MG63 (cell line): ENCODE data around the gene CDH9. TPM values are rescaled to one million over a fixed set of nuclear protein-coding genes. Genes with fewer than 3 reads are reported as not detected.
"Not testable (repeated sequence)": the region's sequence is repeated elsewhere in the genome, so short reads cannot be mapped to it uniquely, and the experiment has no call there.

Experiments used
- DNase-seq: peaks from one replicate; pipeline ENCODE4 v3.0.0-alpha.2; 2020
- H3K27me3 ChIP-seq: fragments of 250-450 bp; sonication (Bioruptor Pico); 2 replicates; pipeline ENCODE4 v1.5.1; 2020; ENCODE audit warnings: mild to moderate bottlenecking, moderate library complexity
- H3K36me3 ChIP-seq: fragments of 250-450 bp; sonication (Bioruptor Pico); 2 replicates; pipeline ENCODE4 v1.5.1; 2020; ENCODE audit warnings: mild to moderate bottlenecking, moderate library complexity
- H3K4me3 ChIP-seq: fragments of 250-450 bp; sonication (Bioruptor Pico); 2 replicates; pipeline ENCODE4 v1.5.1; 2020; ENCODE audit warnings: mild to moderate bottlenecking, moderate library complexity
- H3K9me3 ChIP-seq: fragments of 250-450 bp; sonication (Bioruptor Pico); 2 replicates; pipeline ENCODE4 v1.5.1; 2020; ENCODE audit warnings: mild to moderate bottlenecking, moderate library complexity
- total RNA-seq: library from RNA; depleted of rRNA; stranded (reverse); fragments of >200 nt; shearing (Covaris generic); gene quantifications from 2 replicates; pipeline ENCODE4 v1.2.3, GENCODE V29; 2014; ENCODE audit warnings: low replicate concordance

The CDH9 gene
- total RNA-seq, 1 experiment from 2014 or later: not detected

DNA sequence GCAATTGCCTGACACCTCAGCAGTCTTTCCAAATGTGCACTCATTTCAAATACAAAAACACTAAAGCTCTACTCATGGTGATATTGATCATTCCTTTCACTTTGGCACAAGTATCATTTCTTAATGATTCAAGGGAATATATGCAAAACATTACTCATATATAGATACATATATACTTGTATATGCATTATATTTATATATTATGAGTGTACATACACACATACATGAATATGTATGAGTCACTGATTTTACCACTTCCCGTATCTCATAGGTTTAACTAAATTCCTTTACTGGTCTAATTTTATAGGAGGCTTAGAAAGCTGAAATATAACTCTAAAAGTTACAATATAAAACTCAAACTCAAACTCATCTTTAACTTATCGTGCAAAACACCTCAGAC, 156.5 kb downstream of the CDH9 start:
- DNase-seq: no peak
- Histone ChIP-seq H3K36me3 (no peaks in the 10 kb centered on the region), H3K9me3 (no peaks in the 10 kb centered on the region), H3K4me3 (no peak overlapping the region), H3K27me3 (no peaks in the 10 kb centered on the region)

DNA sequence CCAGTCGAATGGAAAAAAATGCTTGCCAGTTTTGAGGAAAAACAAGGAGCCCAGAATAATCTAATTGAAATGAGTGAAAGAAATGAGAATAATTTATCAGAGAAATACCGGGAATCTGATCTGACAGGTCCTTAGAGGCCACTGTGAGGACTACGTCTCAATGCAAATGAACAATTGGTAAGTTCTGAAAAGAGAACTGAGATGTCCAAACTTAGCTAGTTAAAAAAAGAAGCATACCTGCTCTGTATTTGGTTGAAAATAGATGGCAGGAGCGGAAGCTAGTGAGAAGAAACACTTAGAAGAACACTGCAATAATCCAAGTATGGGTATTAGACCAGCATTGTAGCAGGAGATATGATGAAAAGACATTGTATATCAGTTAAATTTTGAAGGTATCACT, 161.2 kb downstream of the CDH9 start:
- Histone ChIP-seq H3K9me3 (no peaks in the 10 kb centered on the region), H3K27me3 (no peaks in the 10 kb centered on the region), H3K36me3 (no peaks in the 10 kb centered on the region), H3K4me3 (no peak overlapping the region)
- no peak for DNase-seq

DNA sequence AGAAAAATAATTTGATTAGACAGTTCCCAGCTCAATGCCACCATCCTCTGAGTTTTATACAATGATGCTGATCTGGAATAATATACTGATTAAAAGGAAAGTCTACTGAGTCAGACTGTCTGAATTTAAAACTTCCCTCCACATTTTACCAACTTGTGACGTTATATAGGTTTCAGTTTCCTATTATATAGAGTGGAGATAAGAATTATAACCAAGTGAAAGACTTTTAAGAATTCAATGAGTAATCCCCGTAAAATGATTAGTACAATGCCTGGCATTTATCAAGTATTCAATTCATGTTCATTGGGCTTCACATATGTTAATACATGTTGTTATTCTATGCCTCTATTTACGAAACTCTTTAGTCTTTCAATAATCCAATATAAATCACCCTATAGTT, 166.0 kb downstream of the CDH9 start:
- DNase-seq: no peak
- no peaks in the 10 kb centered on the region for H3K9me3 ChIP-seq
- H3K27me3 ChIP-seq: no peaks in the 10 kb centered on the region
- H3K36me3 ChIP-seq: no peaks in the 10 kb centered on the region
- no peak overlapping the region for H3K4me3 ChIP-seq

GRCh38 chr5:26869781-26870180, 168.6 kb downstream of the CDH9 start:
- DNase-seq: no peak
- no peaks in the 10 kb centered on the region for H3K36me3 ChIP-seq
- H3K27me3 ChIP-seq: no peaks in the 10 kb centered on the region
- no peaks in the 10 kb centered on the region for H3K9me3 ChIP-seq
- H3K4me3 ChIP-seq: no peak overlapping the region

DNA sequence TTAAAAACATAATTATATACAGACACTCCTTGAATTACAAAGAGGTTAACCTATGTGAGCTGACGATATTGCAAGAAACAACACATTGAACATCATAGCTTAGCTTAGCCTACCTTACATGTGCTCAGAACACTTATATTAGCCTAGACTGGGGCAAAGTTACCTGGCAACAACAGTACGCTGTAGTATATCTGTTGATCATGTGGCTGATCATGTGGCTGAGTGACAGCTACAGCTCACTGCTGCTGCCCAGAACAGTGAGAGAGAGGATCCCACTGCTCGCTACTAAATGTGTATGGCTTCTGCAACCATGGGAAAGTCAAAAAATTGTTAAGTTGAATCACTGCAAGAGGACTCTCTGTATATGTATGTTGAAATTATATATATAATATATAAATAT, 169.9 kb downstream of the CDH9 start:
- no peaks in the 10 kb centered on the region for H3K27me3 ChIP-seq
- DNase-seq: no peak
- H3K36me3 ChIP-seq: no peaks in the 10 kb centered on the region
- no peaks in the 10 kb centered on the region for H3K9me3 ChIP-seq
- H3K4me3 ChIP-seq: no peak overlapping the region

DNA sequence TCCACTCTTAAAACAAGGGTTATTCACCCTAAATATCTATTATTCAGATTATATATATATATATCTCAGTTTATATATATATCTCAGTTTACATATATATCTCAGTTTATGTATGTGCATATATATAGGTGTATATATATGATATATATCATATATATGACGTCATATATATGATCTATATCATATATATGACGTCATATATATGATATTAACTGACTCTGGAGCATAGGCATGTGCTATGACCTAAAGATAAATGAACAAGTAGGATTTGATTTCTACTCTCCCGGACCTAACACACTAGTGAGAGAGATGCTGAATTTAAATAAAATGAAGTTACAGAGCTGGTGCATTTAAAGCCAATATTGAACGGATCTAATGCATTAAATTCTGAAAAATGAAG, 174.3 kb downstream of the CDH9 start:
- DNase-seq: no peak
- H3K27me3 ChIP-seq: no peaks in the 10 kb centered on the region
- no peaks in the 10 kb centered on the region for H3K9me3 ChIP-seq
- H3K4me3 ChIP-seq: no peak overlapping the region
- no peaks in the 10 kb centered on the region for H3K36me3 ChIP-seq

DNA sequence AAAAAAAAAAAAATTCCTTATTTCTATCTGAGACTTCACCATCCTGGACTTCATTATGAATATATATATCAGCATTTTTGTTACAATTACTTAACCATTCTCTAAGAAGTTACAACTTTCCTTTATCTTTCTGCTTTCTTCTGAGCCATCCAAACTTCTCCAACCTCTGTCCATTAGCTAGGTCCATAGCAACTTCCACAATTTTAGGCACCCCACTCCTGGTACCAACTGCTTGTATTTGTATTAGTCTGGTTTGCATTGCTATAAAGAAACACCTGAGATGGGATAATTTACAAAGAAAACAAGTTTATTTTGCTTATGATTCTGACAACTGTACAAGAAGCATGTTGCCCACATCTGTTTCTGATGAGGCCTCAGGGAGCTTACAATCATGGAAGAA, 182.1 kb downstream of the CDH9 start:
- no peak overlapping the region for H3K4me3 ChIP-seq
- H3K27me3 ChIP-seq: no peaks in the 10 kb centered on the region
- no peak for DNase-seq

GRCh38 chr5:26852450-26852849, 185.9 kb downstream of the CDH9 start:
- not testable (repeated sequence) for H3K36me3 ChIP-seq, H3K4me3 ChIP-seq, H3K27me3 ChIP-seq, DNase-seq
- peaks cover 16% of the 10 kb centered on the region for H3K9me3 ChIP-seq

More for the DNA sequence above, 182.1 kb downstream of the CDH9 start:
- H3K36me3 ChIP-seq: no peaks in the 10 kb centered on the region
- H3K9me3 ChIP-seq: peaks cover 16% of the 10 kb centered on the region

GRCh38 chr5:26847041-26847736, 191.2 kb downstream of the CDH9 start:
- Histone ChIP-seq H3K27me3 (no peaks in the 10 kb centered on the region), H3K9me3 (no peaks in the 10 kb centered on the region; the same call in 1 of the 2 replicates), H3K4me3 (no peak overlapping the region), H3K36me3 (no peaks in the 10 kb centered on the region)
- no peak for DNase-seq

- Histone ChIP-seq H3K36me3 (no peaks in the 10 kb centered on the region), H3K9me3 (no peaks in the 10 kb centered on the region; the same call in 1 of the 2 replicates), H3K4me3 (no peak overlapping the region), H3K27me3 (no peaks in the 10 kb centered on the region)
- no peak for DNase-seq
These were observed 194.7 kb downstream of the CDH9 start for GRCh38 chr5:26843677-26844076.

DNA sequence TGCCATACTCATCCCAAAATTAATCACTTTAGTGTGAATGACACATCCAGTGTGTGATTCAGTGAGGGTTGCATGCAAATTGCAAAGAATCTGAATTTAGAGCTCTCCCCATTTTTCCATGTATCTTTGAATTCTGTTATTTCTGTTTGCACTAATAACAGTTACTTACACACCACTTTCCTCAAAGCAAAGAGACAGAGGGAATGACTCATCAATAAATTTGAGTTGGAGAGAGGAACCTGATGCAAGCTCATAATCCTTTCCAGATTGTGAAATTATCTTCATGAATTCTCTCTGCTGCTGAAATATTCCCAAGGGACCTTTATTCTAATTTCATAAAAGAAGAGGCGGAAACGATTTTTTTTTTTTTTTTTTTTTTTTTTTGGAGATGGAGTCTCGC, 204.8 kb downstream of the CDH9 start:
- no peaks in the 10 kb centered on the region for H3K27me3 ChIP-seq
- H3K4me3 ChIP-seq: no peak overlapping the region
- H3K9me3 ChIP-seq: no peaks in the 10 kb centered on the region; the same call in 1 of the 2 replicates
- no peaks in the 10 kb centered on the region for H3K36me3 ChIP-seq
- no peak for DNase-seq
